HEK293T (cell line): ENCODE measurements around the gene SPAG6.

Experiments
- ARNT ChIP-seq: fragments of 450-650 bp; IDR thresholded peaks from 2 replicates; pipeline ENCODE4 v1.6.1; 2017; ENCODE audit warnings: mild to moderate bottlenecking
- BHLHE40 ChIP-seq: fragments of 450-650 bp; IDR thresholded peaks from 2 replicates; pipeline ENCODE4 v1.6.1; 2016; ENCODE audit warnings: mild to moderate bottlenecking, moderate library complexity, borderline replicate concordance
- ELF4 ChIP-seq: fragments of 450-650 bp; IDR thresholded peaks from 2 replicates; pipeline ENCODE4 v1.6.1; 2017; ENCODE audit warnings: antibody characterized with exemption
- FOXA1 ChIP-seq: fragments of 450-650 bp; IDR thresholded peaks from 2 replicates; pipeline ENCODE4 v1.6.1; 2016; ENCODE audit warnings: mild to moderate bottlenecking
- FOXK2 ChIP-seq: fragments of 450-650 bp; IDR thresholded peaks from 2 replicates; pipeline ENCODE4 v1.6.1; 2016; ENCODE audit warnings: mild to moderate bottlenecking
- FOXM1 ChIP-seq: fragments of 450-650 bp; IDR thresholded peaks from 2 replicates; pipeline ENCODE4 v1.6.1; 2017; ENCODE audit warnings: mild to moderate bottlenecking, borderline replicate concordance
- HDGF ChIP-seq: fragments of 450-650 bp; IDR thresholded peaks from 2 replicates; pipeline ENCODE4 v1.6.1; 2017; ENCODE audit warnings: antibody characterized with exemption, borderline replicate concordance
- NFRKB ChIP-seq: fragments of 450-650 bp; IDR thresholded peaks from 2 replicates; pipeline ENCODE4 v1.6.1; 2016; ENCODE audit warnings: mild to moderate bottlenecking, moderate library complexity
- SP1 ChIP-seq: fragments of 450-650 bp; IDR thresholded peaks from 2 replicates; pipeline ENCODE4 v1.6.1; 2017
- SUZ12 ChIP-seq: fragments of 450-650 bp; IDR thresholded peaks from 2 replicates; pipeline ENCODE4 v1.6.1; 2016; ENCODE audit warnings: mild to moderate bottlenecking
- TARDBP ChIP-seq: fragments of 450-650 bp; IDR thresholded peaks from 2 replicates; pipeline ENCODE4 v1.6.1; 2016

GRCh38 chr10:22453320-22453719, 108.0 kb downstream of the SPAG6 start:
- TF ChIP-seq FOXK2 = no peak
- no peak for TF ChIP-seq HDGF
- no peak for TF ChIP-seq SP1
- no peak for TF ChIP-seq TARDBP
- no peak for TF ChIP-seq FOXA1
- no peak for TF ChIP-seq ELF4
- TF ChIP-seq SUZ12 = no peak
- TF ChIP-seq BHLHE40 = no peak
- no peak for TF ChIP-seq ARNT
- no peak for TF ChIP-seq NFRKB
- no peak for TF ChIP-seq FOXM1
